WERI-Rb-1 (cell line): ENCODE results near the gene DNAJA2.

Source experiments
- DNase-seq: peaks from one replicate; pipeline ENCODE4 v3.0.0-alpha.2; 2020
- H3K27ac ChIP-seq: fragments of 250-450 bp; sonication (Bioruptor Pico); 2 replicates; pipeline ENCODE4 v1.5.1; 2020; ENCODE audit warnings: mild to moderate bottlenecking, moderate library complexity
- H3K27me3 ChIP-seq: fragments of 250-450 bp; sonication (Bioruptor Pico); 2 replicates; pipeline ENCODE4 v1.5.1; 2021; ENCODE audit warnings: mild to moderate bottlenecking, low read depth, moderate library complexity; ENCODE audit not compliant: insufficient read depth, severe bottlenecking
- H3K36me3 ChIP-seq: fragments of 250-450 bp; sonication (Bioruptor Pico); 2 replicates; pipeline ENCODE4 v1.5.1; 2020; ENCODE audit warnings: mild to moderate bottlenecking, moderate library complexity
- H3K4me3 ChIP-seq: 2 replicates; pipeline ENCODE4 v1.5.1; 2011; ENCODE audit warnings: low read depth, mild to moderate bottlenecking, control low read depth, low read length
- H3K9me3 ChIP-seq: fragments of 250-450 bp; sonication (Bioruptor Pico); 2 replicates; pipeline ENCODE4 v1.5.1; 2021; ENCODE audit warnings: mild to moderate bottlenecking, moderate library complexity; ENCODE audit not compliant: severe bottlenecking
- TF ChIP-seq, protein P1 (sequence below): IDR thresholded peaks from 2 replicates; pipeline ENCODE4 v1.5.1; 2011; ENCODE audit warnings: low read depth, mild to moderate bottlenecking, control low read depth, inconsistent platforms, low read length

Gene DNAJA2

DNA sequence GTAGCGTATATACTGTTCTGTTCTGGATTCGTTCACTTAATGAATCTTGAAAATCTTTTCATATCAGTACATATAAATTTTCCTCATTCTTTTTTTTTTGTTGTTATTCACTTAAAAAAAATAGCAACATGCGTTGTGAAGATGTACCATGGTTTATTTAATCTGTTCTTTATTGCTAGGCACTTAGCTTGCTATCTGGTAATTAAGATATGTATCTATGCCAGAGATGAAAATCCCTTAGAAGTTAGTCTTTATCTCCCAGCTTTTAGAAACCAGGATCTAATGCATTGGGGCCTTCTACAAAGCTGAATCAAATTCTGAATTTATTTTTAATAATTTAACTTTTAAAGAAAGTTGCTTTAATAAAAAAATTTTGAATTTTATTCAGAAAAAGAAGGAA, 13.0 kb upstream of the DNAJA2 start:
- Histone ChIP-seq H3K36me3 (no peaks in the 10 kb centered on the region), H3K9me3 (peaks cover 2% of the 10 kb centered on the region), H3K27me3 (no peaks in the 10 kb centered on the region), H3K4me3 (no peak overlapping the region), H3K27ac (no peak overlapping the region)
- no peak for DNase-seq
- TF ChIP-seq, protein P1, sequence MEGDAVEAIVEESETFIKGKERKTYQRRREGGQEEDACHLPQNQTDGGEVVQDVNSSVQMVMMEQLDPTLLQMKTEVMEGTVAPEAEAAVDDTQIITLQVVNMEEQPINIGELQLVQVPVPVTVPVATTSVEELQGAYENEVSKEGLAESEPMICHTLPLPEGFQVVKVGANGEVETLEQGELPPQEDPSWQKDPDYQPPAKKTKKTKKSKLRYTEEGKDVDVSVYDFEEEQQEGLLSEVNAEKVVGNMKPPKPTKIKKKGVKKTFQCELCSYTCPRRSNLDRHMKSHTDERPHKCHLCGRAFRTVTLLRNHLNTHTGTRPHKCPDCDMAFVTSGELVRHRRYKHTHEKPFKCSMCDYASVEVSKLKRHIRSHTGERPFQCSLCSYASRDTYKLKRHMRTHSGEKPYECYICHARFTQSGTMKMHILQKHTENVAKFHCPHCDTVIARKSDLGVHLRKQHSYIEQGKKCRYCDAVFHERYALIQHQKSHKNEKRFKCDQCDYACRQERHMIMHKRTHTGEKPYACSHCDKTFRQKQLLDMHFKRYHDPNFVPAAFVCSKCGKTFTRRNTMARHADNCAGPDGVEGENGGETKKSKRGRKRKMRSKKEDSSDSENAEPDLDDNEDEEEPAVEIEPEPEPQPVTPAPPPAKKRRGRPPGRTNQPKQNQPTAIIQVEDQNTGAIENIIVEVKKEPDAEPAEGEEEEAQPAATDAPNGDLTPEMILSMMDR: no peak

DNA sequence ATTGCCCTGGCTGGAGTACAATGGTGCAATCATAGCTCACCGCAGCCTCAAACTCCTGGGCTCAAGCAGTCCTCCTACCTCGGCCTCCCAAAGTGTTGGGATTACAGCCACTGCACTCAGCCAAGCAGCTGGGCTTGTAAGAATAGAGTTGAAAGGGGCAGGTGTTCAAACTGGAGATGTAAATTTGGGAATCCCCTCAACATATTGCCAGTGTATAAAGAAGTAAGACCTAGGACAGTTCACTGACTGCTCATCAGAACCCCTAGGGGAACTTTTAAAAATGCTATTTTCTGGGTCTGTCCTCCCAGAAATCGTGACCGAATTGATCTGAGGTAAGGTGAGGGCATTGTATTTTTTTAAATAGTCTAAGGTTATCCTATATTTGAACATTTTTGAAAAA, 8.9 kb upstream of the DNAJA2 start:
- no peaks in the 10 kb centered on the region for H3K9me3 ChIP-seq
- no peaks in the 10 kb centered on the region for H3K36me3 ChIP-seq
- no peak for DNase-seq
- TF ChIP-seq, protein P1: no peak
- no peak overlapping the region for H3K4me3 ChIP-seq
- H3K27me3 ChIP-seq: no peaks in the 10 kb centered on the region
- no peak overlapping the region for H3K27ac ChIP-seq

DNA sequence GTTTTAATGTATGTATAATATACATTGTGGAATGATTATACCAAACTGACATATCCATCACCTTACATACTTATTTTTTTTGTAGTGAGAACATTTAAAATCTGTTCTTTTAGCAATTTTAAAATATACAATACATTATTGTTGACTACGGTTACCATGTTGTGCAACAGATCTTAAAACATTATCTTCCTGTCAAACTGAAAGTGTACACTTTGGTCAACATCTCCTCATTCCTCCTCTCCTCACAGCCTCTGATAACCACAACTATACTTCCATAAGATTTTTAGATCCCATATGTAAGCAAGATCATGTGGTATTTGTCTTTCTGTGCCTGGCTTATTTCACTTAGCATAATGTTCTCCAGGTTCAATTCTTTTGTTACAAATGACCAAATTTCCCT, 7.5 kb upstream of the DNAJA2 start:
- H3K9me3 ChIP-seq: no peaks in the 10 kb centered on the region
- H3K4me3 ChIP-seq: no peak overlapping the region
- H3K27me3 ChIP-seq: no peaks in the 10 kb centered on the region
- TF ChIP-seq, protein P1: no peak
- no peaks in the 10 kb centered on the region for H3K36me3 ChIP-seq
- no peak for DNase-seq
- H3K27ac ChIP-seq: no peak overlapping the region

DNA sequence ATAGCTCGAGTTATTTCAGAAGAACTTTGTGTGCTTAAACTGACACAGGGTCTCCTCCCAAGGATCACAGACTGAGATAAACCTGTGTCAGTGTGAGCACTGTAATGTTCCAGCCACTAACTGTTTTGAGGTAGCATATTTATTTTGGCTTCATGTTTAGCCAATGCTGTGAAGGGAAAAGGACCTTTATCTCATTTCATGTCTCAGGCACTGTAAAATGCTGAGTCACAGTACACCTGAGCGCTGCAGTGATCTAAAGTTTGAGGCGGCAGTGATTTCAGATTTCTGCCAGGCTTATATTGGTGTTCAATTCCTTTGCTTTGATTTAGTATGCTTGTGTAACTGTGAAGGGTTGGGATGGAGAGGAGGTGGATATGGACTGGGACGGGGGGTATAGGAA, 3.1 kb upstream of the DNAJA2 start:
- Histone ChIP-seq H3K27me3 (no peaks in the 10 kb centered on the region), H3K36me3 (peaks cover 11% of the 10 kb centered on the region), H3K4me3 (no peak overlapping the region), H3K9me3 (no peaks in the 10 kb centered on the region), H3K27ac (no peak overlapping the region)
- no peak for DNase-seq
- TF ChIP-seq, protein P1: no peak

DNA sequence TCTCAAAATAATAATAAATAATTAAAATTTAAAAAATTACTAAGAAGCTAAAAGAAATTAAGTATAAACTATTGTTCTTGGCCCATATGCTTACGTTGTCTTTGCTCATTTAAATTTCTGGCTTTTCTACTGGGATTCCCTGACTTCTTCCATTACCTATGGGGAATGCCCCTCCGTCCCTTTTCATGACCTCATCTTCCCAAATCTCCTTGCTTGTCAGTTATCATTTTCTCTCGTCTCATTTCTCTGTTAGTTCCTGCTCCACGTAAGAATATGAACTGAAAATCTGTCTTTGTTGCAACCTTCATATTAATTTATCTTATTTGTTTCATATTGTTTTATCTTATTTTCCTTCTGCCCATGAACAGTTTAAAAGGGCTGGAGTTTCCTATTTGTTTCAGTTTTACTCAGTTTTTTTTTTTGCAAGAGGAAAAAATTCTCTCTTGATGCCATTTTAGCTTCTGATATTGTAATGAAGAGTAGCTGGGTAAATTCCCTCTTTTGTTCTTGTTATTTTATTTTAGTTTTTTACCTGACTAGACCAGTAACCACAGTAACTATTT, 2.5 kb upstream of the DNAJA2 start:
- no peak overlapping the region for H3K4me3 ChIP-seq
- no peaks in the 10 kb centered on the region for H3K9me3 ChIP-seq
- TF ChIP-seq, protein P1: no peak
- no peak for DNase-seq
- peaks cover 15% of the 10 kb centered on the region for H3K36me3 ChIP-seq
- no peaks in the 10 kb centered on the region for H3K27me3 ChIP-seq
- H3K27ac ChIP-seq: no peak overlapping the region

DNA sequence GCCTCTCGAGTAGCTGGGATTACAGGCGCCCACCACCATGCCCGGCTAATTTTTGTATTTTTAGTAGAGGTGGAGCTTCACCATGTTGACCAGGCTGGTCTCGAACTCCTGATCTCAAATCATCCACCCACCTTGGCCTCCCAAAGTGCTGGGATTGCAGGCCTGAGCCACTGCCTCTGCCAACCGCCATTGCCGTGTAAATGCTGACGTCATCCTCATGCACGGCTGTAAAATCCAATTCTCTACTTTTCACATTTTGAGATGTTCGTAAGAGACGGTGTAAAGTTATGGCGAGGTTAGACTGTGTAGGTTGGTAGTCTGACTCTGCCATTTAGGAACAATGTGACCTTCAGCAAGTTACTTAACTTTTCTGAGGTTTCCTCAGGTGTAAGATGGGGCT, 1.7 kb upstream of the DNAJA2 start:
- peaks cover 18% of the 10 kb centered on the region for H3K36me3 ChIP-seq
- TF ChIP-seq, protein P1: no peak
- DNase-seq: no peak
- H3K27ac ChIP-seq: no peak overlapping the region
- no peak overlapping the region for H3K4me3 ChIP-seq
- no peaks in the 10 kb centered on the region for H3K9me3 ChIP-seq
- no peaks in the 10 kb centered on the region for H3K27me3 ChIP-seq
